Effector memory CD8-positive, alpha-beta T cell (primary cell): ENCODE results near the gene FER1L5.
"Not testable (repeated sequence)": the region's sequence is repeated elsewhere in the genome, so short reads cannot be mapped to it uniquely, and the experiment has no call there.

ENCODE experiments used
- ATAC-seq: fragments of 150-1000 bp; cut with Tn5 transposase; replicated peaks from 2 replicates; pipeline ENCODE4 v1.10.0; 2021; ENCODE audit warnings: mild to moderate bottlenecking, moderate library complexity
- DNase-seq, 3 experiments: peaks; one replicate each; pipeline ENCODE4 v3.0.0; 2021
- H3K27ac Mint-ChIP-seq, 2 donors: one replicate each; pipeline ENCODE4 v1.8.0; 2022; ENCODE audit warnings: mild to moderate bottlenecking in 2 of 2, mixed read lengths in 2 of 2, moderate library complexity in 2 of 2
- H3K27me3 Mint-ChIP-seq, 2 donors: one replicate each; pipeline ENCODE4 v1.8.0; 2022; ENCODE audit warnings: mixed read lengths in 2 of 2
- H3K36me3 Mint-ChIP-seq: one replicate; pipeline ENCODE4 v1.8.0; 2022; ENCODE audit warnings: mild to moderate bottlenecking, moderate library complexity, mixed read lengths; ENCODE audit not compliant: insufficient read depth
- H3K4me1 Mint-ChIP-seq, 2 donors: one replicate each; pipeline ENCODE4 v1.8.0; 2022; ENCODE audit warnings: low read depth in 2 of 2, mixed read lengths in 2 of 2
- H3K4me3 Mint-ChIP-seq, 2 donors: one replicate each; pipeline ENCODE4 v1.8.0; 2022; ENCODE audit warnings: mild to moderate bottlenecking in 2 of 2, mixed read lengths in 2 of 2, moderate library complexity in 2 of 2
- H3K9me3 Mint-ChIP-seq, 2 donors: one replicate each; pipeline ENCODE4 v1.8.0; 2022; ENCODE audit warnings: mixed read lengths in 2 of 2

Gene FER1L5

DNA sequence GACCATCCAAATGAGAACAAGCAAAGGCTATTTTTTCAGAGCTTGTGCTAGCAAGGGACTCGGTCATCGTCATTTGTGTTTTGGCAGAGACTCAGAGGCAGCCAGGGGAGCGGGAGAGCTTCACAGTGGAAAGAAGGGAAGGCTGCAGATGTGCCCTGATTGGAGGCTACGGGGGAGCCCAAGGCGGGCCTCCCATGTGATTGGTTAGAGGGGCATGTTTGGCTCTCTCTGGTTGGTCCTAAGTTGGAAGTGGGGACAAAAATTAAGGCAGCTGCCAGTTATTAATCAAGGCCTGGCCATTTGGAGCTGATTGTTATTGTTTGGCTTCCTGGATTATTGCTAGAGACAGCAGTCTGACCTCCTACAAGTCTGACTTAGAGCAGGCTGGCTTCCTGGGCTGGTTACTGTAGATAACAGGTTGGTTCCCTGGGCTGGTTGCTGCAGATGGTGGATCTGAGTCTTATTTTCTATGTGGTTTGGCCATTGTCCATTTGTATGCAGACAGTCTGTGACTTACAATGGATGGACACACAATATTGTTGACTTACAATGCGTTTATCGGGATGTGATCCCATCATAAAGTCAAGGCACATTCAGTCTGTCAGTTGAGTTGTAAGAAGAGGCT is 5.9 kb downstream of the FER1L5 start:
- DNase-seq (no peak), ATAC-seq (no peak)
- Mint-ChIP-seq H3K4me3 (no peak overlapping the region), H3K27ac (no peak overlapping the region), H3K27me3 (no peaks in the 10 kb centered on the region), H3K36me3 (no peaks in the 10 kb centered on the region), H3K4me1 (no peaks in the 10 kb centered on the region), H3K9me3 (no peaks in the 10 kb centered on the region)

- ATAC-seq (no peak), DNase-seq (no peak)
- Mint-ChIP-seq H3K4me3 (no peak overlapping the region), H3K36me3 (no peaks in the 10 kb centered on the region), H3K27me3 (no peaks in the 10 kb centered on the region), H3K4me1 (no peaks in the 10 kb centered on the region), H3K9me3 (no peaks in the 10 kb centered on the region), H3K27ac (peak overlapping the region in 1 of 2 donors; percentile 30)
These were observed 6.8 kb downstream of the FER1L5 start for GRCh38 chr2:96649342-96649741.

DNA sequence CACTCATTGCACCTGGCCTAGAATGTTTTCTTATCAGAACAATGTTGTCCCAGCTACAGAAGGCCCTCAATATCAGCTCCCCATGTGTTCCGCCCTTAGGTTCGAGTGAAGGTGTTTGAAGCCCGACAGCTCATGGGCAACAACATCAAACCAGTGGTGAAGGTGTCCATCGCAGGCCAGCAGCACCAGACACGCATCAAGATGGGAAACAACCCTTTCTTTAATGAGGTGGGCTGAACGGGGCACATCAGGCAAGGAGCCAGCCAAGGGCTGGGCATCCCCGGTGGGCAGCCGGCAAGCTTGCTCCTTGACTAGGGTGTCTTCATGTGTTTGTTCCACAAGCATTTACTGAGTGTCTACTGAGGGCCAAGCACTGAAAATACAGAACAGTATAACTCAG is 9.2 kb downstream of the FER1L5 start:
- H3K27ac Mint-ChIP-seq, result no peak overlapping the region
- ATAC-seq, result no peak

DNA sequence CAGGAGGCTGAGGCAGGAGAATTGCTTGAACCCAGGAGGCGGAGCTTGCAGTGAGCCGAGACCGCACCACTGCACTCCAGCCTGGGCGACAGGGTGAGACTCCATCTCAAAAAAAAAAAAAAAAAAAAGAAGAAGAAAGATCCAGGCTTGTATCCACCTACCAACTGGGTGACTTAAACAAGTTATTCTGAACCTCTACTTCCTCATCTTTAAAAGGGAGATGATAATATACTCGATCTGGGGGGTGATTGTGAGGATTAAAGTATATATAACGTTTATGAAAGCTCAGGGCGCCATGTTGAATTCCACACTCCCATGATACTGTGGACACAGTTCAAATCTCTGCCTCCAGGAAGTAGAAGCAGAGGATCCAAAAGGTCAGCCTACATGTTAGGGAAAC is 12.2 kb downstream of the FER1L5 start:
- not testable (repeated sequence) for H3K4me3 Mint-ChIP-seq

More for the DNA sequence above, 9.2 kb downstream of the FER1L5 start:
- Mint-ChIP-seq H3K4me1 (no peaks in the 10 kb centered on the region), H3K4me3 (no peak overlapping the region), H3K36me3 (no peaks in the 10 kb centered on the region), H3K27me3 (no peaks in the 10 kb centered on the region), H3K9me3 (no peaks in the 10 kb centered on the region)
- DNase-seq, result no peak

GRCh38 chr2:96655526-96655925 is 13.0 kb downstream of the FER1L5 start:
- ATAC-seq (no peak), DNase-seq (no peak)
- Mint-ChIP-seq H3K9me3 (no peaks in the 10 kb centered on the region), H3K27ac (no peak overlapping the region), H3K27me3 (no peaks in the 10 kb centered on the region), H3K36me3 (no peaks in the 10 kb centered on the region), H3K4me3 (no peak overlapping the region), H3K4me1 (no peaks in the 10 kb centered on the region)

More for the DNA sequence above, 12.2 kb downstream of the FER1L5 start:
- not testable (repeated sequence) for H3K36me3 Mint-ChIP-seq, H3K9me3 Mint-ChIP-seq, H3K27me3 Mint-ChIP-seq, ATAC-seq, H3K27ac Mint-ChIP-seq, DNase-seq, H3K4me1 Mint-ChIP-seq

DNA sequence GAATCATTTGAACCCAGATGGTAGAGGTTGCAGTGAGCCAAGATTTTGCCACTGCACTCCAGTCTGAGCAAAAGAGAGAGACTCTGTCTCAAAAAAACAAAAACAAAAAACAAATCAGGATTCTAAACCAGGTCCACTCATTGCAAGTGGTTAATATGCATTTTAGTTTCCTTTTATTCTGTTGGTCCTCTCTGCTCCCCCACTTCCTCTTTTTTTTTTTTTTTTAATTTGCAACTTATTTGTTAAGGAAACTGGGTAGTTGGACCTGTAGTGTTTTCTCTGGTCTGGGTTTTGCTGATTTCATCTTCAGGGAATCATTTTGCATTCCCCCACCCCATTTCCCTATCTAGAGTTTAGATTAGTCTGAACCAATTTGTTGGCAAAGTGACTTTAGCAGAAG is 14.0 kb downstream of the FER1L5 start:
- Mint-ChIP-seq H3K9me3 (no peaks in the 10 kb centered on the region), H3K27ac (no peak overlapping the region), H3K27me3 (peaks cover 0 to 2% of the 10 kb centered on the region in 2 donors), H3K36me3 (no peaks in the 10 kb centered on the region), H3K4me3 (no peak overlapping the region), H3K4me1 (no peaks in the 10 kb centered on the region)
- no peak for DNase-seq
- no peak for ATAC-seq

- no peak overlapping the region for H3K27ac Mint-ChIP-seq
- peaks cover 11 to 21% of the 10 kb centered on the region in 2 donors for H3K27me3 Mint-ChIP-seq
- DNase-seq (no peak), ATAC-seq (no peak)
- H3K36me3 Mint-ChIP-seq, result no peaks in the 10 kb centered on the region
- H3K4me1 Mint-ChIP-seq, result no peaks in the 10 kb centered on the region
- H3K4me3 Mint-ChIP-seq, result no peak overlapping the region
- no peaks in the 10 kb centered on the region for H3K9me3 Mint-ChIP-seq
These were observed 18.8 kb downstream of the FER1L5 start for GRCh38 chr2:96661324-96661723.

DNA sequence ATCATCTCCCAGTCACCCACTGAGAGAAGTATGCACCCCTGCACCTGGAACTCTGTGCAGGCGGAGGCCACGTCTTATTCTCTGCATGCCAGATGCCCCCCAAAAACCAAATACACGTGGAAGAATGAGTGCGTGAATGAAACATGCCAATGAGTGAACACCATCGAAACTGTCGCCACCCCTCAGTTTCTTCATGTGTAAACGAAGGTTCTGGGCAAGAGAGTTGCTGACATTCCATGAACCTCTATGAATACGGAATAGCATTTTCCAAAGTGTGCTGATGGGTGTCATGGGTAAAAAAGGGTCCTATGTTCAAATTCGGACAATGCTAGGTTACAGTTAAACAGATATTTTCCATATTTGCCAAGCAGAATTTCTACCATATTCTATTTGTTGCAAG is 19.8 kb downstream of the FER1L5 start:
- H3K36me3 Mint-ChIP-seq, result no peaks in the 10 kb centered on the region
- no peaks in the 10 kb centered on the region for H3K9me3 Mint-ChIP-seq
- peaks cover 11 to 21% of the 10 kb centered on the region in 2 donors for H3K27me3 Mint-ChIP-seq
- H3K4me1 Mint-ChIP-seq, result no peaks in the 10 kb centered on the region
- H3K4me3 Mint-ChIP-seq, result no peak overlapping the region
- H3K27ac Mint-ChIP-seq, result no peak overlapping the region
- ATAC-seq (no peak), DNase-seq (no peak)

- Mint-ChIP-seq H3K27ac (no peak overlapping the region), H3K36me3 (no peaks in the 10 kb centered on the region), H3K4me1 (no peaks in the 10 kb centered on the region), H3K27me3 (peaks cover 11 to 21% of the 10 kb centered on the region in 2 donors), H3K9me3 (no peaks in the 10 kb centered on the region), H3K4me3 (no peak overlapping the region)
- ATAC-seq, result no peak
- DNase-seq, result no peak
These were observed 20.6 kb downstream of the FER1L5 start for GRCh38 chr2:96663177-96663576.

DNA sequence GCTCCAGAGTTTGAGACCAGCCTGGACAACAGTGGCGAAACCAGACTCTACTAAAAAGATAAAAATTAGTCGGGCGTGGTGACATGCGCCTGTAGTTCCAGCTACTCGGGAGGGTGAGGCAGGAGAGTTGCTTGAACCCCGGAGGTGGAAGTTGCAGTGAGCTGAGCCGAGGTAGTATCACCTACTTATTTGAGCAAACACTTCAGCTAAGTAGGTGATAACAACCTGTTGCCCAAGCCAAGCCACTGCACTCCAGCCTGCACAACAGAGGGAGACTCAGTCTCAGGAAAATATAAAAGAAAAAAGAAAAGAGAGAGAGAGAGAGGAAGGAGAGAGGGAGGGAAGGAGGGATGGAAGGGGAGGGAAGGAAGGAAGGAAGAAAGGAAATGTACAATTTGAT is 21.3 kb downstream of the FER1L5 start:
- H3K36me3 Mint-ChIP-seq, result no peaks in the 10 kb centered on the region
- DNase-seq, result no peak
- no peaks in the 10 kb centered on the region for H3K4me1 Mint-ChIP-seq
- no peaks in the 10 kb centered on the region for H3K9me3 Mint-ChIP-seq
- H3K27me3 Mint-ChIP-seq, result peaks cover 11 to 21% of the 10 kb centered on the region in 2 donors
- no peak overlapping the region for H3K27ac Mint-ChIP-seq
- H3K4me3 Mint-ChIP-seq, result no peak overlapping the region
- no peak for ATAC-seq

- H3K4me3 Mint-ChIP-seq, result no peak overlapping the region
- no peaks in the 10 kb centered on the region for H3K9me3 Mint-ChIP-seq
- ATAC-seq (no peak), DNase-seq (no peak)
- H3K27ac Mint-ChIP-seq, result no peak overlapping the region
- no peaks in the 10 kb centered on the region for H3K4me1 Mint-ChIP-seq
- peaks cover 11 to 21% of the 10 kb centered on the region in 2 donors for H3K27me3 Mint-ChIP-seq
- H3K36me3 Mint-ChIP-seq, result no peaks in the 10 kb centered on the region
These were observed 21.9 kb downstream of the FER1L5 start for GRCh38 chr2:96664366-96664925.

GRCh38 chr2:96665083-96665569 is 22.6 kb downstream of the FER1L5 start:
- Mint-ChIP-seq H3K4me3 (no peak overlapping the region), H3K36me3 (no peaks in the 10 kb centered on the region), H3K9me3 (no peaks in the 10 kb centered on the region), H3K27ac (peak overlapping the region in 1 of 2 donors; percentile 80), H3K27me3 (peaks cover 11 to 21% of the 10 kb centered on the region in 2 donors), H3K4me1 (no peaks in the 10 kb centered on the region)
- ATAC-seq (no peak), DNase-seq (no peak)

GRCh38 chr2:96665717-96666116 is 23.2 kb downstream of the FER1L5 start:
- not testable (repeated sequence) for H3K9me3 Mint-ChIP-seq, H3K4me1 Mint-ChIP-seq, ATAC-seq, H3K4me3 Mint-ChIP-seq, DNase-seq, H3K36me3 Mint-ChIP-seq
- H3K27me3 Mint-ChIP-seq, result peaks cover 11 to 21% of the 10 kb centered on the region in 2 donors
- H3K27ac Mint-ChIP-seq, result peak overlapping the region in 1 of 2 donors; percentile 80

- H3K36me3 Mint-ChIP-seq, result peaks cover 3% of the 10 kb centered on the region
- peak overlapping the region in 1 of 2 donors; percentile 15 for H3K27ac Mint-ChIP-seq
- H3K27me3 Mint-ChIP-seq, result peaks cover 1 to 2% of the 10 kb centered on the region in 2 donors
- DNase-seq (no peak), ATAC-seq (no peak)
- H3K4me1 Mint-ChIP-seq, result peaks cover 0 to 3% of the 10 kb centered on the region in 2 donors
- H3K4me3 Mint-ChIP-seq, result no peak overlapping the region
- H3K9me3 Mint-ChIP-seq, result no peaks in the 10 kb centered on the region
These were observed 26.2 kb downstream of the FER1L5 start for GRCh38 chr2:96668771-96669170.
